HL-60 (cell line): Measurements from ENCODE around the gene HOXD8.

Source experiments
- DNase-seq, 2 experiments: peaks; one replicate each; pipeline ENCODE4 v3.0.0-alpha.2; 2010 to 2020; ENCODE audit warnings: low read depth in 1 of 2, low spot score in 1 of 2
- H3K27ac ChIP-seq: fragments of 250-450 bp; sonication (Bioruptor Pico); replicated peaks from 2 replicates; pipeline ENCODE4 v1.5.1; 2020; ENCODE audit warnings: mild to moderate bottlenecking, moderate library complexity
- H3K27me3 ChIP-seq: fragments of 250-450 bp; sonication (Bioruptor Pico); 2 replicates; pipeline ENCODE4 v1.5.1; 2021; ENCODE audit warnings: mild to moderate bottlenecking, moderate library complexity; ENCODE audit not compliant: insufficient read depth, poor library complexity, severe bottlenecking
- H3K4me3 ChIP-seq: replicated peaks from 2 replicates; pipeline ENCODE4 v1.5.1; 2011; ENCODE audit warnings: mild to moderate bottlenecking, control low read depth, low read length; ENCODE audit not compliant: insufficient read depth
- GABPA ChIP-seq: IDR thresholded peaks from 2 replicates; pipeline ENCODE4 v1.6.1; 2012; ENCODE audit warnings: low read depth
- POLR2AphosphoS5 ChIP-seq: IDR thresholded peaks from 2 replicates; pipeline ENCODE4 v1.6.1; 2012; ENCODE audit warnings: low read depth
- REST ChIP-seq: IDR thresholded peaks from 2 replicates; pipeline ENCODE4 v1.6.1; 2012; ENCODE audit warnings: low read depth; ENCODE audit not compliant: insufficient replicate concordance
- SPI1 ChIP-seq: IDR thresholded peaks from 2 replicates; pipeline ENCODE4 v1.6.1; 2012; ENCODE audit warnings: low read depth, mild to moderate bottlenecking, borderline replicate concordance
- TF ChIP-seq, protein P1 (sequence below): IDR thresholded peaks from one replicate; pipeline ENCODE4 v1.5.1; 2011; ENCODE audit warnings: low read length, control low read depth, inconsistent platforms; ENCODE audit not compliant: insufficient read depth

HOXD8 gene

DNA sequence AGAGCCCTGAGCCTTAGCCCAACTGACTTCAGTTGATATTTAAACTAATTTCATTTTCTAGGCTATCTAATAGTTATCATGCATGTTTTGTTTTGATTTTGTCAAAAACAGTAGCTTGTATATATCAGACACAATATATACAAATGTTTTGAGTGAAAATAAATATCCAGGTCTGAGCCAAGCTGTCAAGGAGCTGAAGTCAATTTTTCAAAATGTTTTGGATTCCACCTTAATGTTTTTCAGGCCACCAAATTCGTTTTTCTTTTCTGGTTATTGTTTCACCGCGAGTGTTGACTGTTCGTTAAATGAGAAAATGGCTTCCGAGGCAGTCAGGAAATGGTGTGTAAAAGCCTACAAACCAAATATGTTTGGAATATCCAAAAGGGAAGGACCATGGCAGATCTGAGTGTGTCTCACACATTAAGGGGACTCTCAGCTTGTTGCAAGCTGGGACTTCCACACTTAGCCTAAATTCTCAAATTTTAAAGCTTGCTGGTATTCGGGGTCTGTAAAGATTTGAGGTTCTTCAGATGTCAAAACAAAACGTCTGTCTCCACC is 27.1 kb upstream of the HOXD8 start:
- no peak overlapping the region for H3K4me3 ChIP-seq
- DNase-seq, result no peak
- peaks cover 84% of the 10 kb centered on the region for H3K27me3 ChIP-seq
- TF ChIP-seq SPI1, result no peak
- no peak for TF ChIP-seq REST
- no peak for TF ChIP-seq POLR2AphosphoS5
- TF ChIP-seq GABPA, result no peak
- TF ChIP-seq, protein P1, sequence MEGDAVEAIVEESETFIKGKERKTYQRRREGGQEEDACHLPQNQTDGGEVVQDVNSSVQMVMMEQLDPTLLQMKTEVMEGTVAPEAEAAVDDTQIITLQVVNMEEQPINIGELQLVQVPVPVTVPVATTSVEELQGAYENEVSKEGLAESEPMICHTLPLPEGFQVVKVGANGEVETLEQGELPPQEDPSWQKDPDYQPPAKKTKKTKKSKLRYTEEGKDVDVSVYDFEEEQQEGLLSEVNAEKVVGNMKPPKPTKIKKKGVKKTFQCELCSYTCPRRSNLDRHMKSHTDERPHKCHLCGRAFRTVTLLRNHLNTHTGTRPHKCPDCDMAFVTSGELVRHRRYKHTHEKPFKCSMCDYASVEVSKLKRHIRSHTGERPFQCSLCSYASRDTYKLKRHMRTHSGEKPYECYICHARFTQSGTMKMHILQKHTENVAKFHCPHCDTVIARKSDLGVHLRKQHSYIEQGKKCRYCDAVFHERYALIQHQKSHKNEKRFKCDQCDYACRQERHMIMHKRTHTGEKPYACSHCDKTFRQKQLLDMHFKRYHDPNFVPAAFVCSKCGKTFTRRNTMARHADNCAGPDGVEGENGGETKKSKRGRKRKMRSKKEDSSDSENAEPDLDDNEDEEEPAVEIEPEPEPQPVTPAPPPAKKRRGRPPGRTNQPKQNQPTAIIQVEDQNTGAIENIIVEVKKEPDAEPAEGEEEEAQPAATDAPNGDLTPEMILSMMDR, result no peak
- H3K27ac ChIP-seq, result no peak overlapping the region

DNA sequence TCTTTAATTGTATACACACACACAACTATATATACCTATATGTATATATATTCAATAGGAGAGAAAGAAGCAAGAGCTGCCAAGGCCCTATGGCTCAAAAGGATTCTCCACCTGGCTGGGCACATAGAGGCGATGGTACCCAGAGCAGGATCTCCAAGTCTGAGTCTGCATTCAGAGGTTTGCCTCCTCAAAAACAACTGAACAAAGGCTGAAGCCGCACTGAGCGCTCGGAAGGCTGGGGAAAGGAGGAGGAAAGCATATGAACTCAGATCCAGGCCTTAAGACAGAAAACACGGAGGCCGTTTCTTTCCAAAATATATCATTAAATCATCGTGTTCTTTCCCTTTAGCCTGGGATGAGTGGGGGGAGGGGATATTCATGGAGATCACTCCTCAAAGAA is 26.3 kb upstream of the HOXD8 start:
- H3K27ac ChIP-seq, result no peak overlapping the region
- peaks cover 81% of the 10 kb centered on the region for H3K27me3 ChIP-seq
- TF ChIP-seq, protein P1, result no peak
- TF ChIP-seq REST (no peak), SPI1 (no peak), POLR2AphosphoS5 (no peak), GABPA (no peak)
- no peak for DNase-seq
- no peak overlapping the region for H3K4me3 ChIP-seq

GRCh38 chr2:176103742-176104315 is 25.7 kb upstream of the HOXD8 start:
- TF ChIP-seq GABPA (no peak), POLR2AphosphoS5 (no peak), REST (no peak), SPI1 (no peak)
- TF ChIP-seq, protein P1, result no peak
- Histone ChIP-seq H3K27me3 (peaks cover 79% of the 10 kb centered on the region), H3K27ac (no peak overlapping the region), H3K4me3 (no peak overlapping the region)
- no peak for DNase-seq
